Measurements from ENCODE around the gene CD84.
"Not testable (repeated sequence)": the region's sequence is repeated elsewhere in the genome, so short reads cannot be mapped to it uniquely, and the experiment has no call there.

Gene CD84

DNA sequence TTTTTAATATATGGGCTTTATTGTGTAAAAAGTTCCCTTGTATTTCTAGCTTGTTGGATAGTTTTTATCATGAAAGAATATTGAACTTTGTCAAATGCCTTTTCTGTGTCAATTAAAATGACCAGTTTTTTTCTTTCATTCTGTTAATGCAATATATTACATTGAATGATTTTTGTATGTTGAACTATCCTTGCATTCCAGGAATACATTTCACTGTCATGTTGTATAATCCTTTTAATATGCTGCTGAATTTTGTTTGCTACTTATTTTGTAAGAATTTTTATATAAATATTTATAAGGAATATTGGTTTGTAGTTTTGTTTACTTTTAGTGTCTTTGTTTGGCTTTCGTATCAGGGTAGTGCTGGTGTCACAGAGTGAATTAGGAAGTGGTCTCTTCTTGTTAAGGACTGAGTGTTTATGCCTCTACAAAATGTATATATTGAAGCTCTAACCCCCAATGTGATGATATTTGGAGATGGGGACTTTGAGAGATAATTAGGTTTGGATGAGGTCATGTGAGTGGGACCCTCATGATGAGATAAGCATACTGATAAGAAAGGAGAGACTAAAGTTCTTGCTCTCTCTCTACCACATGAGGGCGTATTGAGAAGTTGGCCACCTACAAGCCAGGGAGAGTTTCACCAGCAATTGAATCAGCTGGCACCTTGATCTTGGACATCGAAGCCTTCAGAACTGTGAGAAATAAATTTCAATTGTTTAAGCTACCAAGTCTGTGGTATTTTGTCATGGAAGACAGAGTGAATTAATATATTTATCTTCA, 44.3 kb downstream of the CD84 start:
- TF ChIP-seq, protein P1, sequence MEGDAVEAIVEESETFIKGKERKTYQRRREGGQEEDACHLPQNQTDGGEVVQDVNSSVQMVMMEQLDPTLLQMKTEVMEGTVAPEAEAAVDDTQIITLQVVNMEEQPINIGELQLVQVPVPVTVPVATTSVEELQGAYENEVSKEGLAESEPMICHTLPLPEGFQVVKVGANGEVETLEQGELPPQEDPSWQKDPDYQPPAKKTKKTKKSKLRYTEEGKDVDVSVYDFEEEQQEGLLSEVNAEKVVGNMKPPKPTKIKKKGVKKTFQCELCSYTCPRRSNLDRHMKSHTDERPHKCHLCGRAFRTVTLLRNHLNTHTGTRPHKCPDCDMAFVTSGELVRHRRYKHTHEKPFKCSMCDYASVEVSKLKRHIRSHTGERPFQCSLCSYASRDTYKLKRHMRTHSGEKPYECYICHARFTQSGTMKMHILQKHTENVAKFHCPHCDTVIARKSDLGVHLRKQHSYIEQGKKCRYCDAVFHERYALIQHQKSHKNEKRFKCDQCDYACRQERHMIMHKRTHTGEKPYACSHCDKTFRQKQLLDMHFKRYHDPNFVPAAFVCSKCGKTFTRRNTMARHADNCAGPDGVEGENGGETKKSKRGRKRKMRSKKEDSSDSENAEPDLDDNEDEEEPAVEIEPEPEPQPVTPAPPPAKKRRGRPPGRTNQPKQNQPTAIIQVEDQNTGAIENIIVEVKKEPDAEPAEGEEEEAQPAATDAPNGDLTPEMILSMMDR (conservative IDR thresholded peaks at IDR 0.05; ENCODE audit: low read depth, low read length), result no peak
- no peak overlapping the region for H3K4me3 ChIP-seq (ENCODE audit: low read length)
- no peak for DNase-seq (ENCODE audit: low read depth)

GRCh38 chr1:160532557-160532813, 46.8 kb downstream of the CD84 start:
- not testable (repeated sequence) for DNase-seq (ENCODE audit: low read depth); H3K4me3 ChIP-seq (ENCODE audit: low read length)

DNA sequence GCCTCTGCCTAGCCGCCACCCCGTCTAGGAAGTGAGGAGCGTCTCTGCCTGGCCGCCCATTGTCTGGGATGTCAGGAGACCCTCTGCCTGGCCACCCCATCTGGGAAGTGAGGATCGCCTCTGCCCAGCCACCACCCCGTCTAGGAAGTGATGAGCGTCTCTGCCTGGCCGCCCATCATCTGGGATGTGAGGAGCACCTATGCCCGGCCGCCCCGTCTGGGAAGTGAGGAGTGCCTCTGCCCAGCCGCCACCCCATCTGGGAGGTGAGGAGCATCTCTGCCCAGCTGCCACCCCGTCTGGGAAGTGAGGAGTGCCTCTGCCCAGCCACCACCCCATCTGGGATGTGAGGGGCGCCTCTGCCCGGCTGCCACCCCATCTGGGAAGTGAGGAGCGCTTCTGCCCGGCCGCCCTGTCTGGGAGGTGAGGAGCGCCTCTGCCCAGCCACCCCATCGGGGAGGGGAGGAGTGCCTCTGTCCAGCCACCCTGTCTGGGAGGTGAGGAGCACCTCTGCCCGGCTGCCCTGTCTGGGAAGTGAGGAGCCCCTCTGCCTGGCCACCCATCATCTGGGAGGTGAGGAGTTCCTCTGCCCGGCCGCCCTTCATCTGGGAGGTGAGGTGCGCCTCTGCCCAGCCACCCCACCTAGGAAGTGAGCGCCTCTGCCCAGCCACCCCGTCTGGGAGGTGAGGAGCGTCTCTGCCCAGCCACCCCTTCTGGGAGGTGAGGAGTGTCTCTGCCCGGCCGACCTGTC, 47.3 kb downstream of the CD84 start:
- H3K4me3 ChIP-seq (ENCODE audit: low read length); DNase-seq (ENCODE audit: low read depth): not testable (repeated sequence)

- not testable (repeated sequence) for DNase-seq (ENCODE audit: low read depth); H3K4me3 ChIP-seq (ENCODE audit: low read length)
Measured at GRCh38 chr1:160529401-160529952, 49.8 kb downstream of the CD84 start.

DNA sequence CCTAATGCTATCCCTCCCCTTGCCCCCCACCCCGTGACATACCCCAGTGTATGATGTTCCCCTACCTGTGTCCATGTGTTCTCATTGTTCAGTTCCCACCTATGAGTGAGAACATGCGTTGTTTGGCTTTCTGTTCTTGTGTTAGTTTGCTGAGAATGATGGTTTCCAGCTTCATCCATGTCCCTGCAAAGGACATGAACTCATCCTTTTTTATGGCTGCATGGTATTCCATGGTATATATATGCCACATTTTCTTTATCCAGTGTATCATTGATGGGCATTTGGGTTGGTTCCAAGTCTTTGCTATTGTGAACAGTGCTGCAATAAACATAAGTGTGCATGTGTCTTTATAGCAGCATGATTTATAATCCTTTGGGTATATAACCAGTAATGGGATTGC, 55.5 kb downstream of the CD84 start:
- not testable (repeated sequence) for DNase-seq (ENCODE audit: low read depth); H3K4me3 ChIP-seq (ENCODE audit: low read length)

DNA sequence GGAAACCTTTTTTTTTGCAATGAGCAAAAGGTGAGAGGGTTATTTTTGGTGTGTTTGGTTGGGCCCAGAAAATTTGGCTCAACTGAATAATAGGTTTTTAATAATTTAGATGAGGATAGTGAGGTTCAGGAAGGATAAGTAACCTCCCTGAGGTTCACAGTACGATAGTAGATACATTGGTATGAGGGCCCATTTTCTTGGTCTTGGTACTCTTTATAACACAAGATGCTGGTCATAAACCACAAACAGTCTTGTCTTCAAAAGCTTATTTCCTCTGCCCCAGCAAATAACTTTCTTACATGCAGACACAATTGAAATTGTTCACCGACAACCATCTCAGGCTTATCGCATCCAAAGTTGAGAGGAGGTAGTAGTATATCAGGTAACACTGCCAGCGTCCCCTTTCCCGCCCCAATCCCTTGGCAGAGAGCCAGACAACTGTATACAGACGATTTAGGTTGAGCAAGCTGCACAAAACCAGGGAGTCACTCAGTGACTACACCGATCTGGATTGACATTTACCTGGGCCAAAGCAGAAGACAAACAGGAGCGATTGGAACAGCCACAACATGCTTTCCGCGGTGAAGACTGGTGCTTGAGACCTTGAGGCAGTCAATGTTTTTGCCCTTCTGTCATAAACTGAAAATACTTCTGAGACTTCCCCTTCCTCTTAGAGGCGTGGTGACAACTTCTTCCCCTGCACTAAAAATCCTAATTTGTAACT, 56.5 kb downstream of the CD84 start, which contains the start of gene SLAMF6:
TSS of gene SLAMF6 (minus strand) at position 634 of the 724 bp plus-strand sequence. CDS start at position 571, 63 bp downstream.
- H3K4me3 ChIP-seq (ENCODE audit: low read length), result no peak within 1 kb of the TSS
- TF ChIP-seq, protein P1 (conservative IDR thresholded peaks at IDR 0.05; ENCODE audit: low read depth, low read length), result no peak
- DNase-seq (ENCODE audit: low read depth), result no peak

DNA sequence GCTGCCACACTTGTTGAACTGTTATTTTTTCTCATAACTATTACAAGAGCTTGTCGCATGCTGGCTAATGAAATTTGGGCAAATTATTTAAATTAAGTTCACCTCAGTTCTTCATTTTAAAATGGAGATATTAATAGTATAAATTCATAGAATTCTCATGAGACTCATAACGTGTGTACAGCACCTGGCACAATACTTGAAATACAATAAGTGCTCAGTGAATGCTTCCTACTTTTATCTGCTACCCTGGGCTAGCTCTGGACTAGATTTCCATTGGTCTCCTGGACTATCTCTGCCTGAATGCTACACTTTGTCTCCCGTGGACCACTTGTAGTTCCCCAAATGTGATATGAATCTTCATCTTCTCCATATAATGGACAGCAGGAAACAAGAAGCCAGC, 57.2 kb downstream of the CD84 start:
- H3K4me3 ChIP-seq (ENCODE audit: low read length), result no peak overlapping the region
- TF ChIP-seq, protein P1 (conservative IDR thresholded peaks at IDR 0.05; ENCODE audit: low read depth, low read length), result no peak
- DNase-seq (ENCODE audit: low read depth), result no peak

DNA sequence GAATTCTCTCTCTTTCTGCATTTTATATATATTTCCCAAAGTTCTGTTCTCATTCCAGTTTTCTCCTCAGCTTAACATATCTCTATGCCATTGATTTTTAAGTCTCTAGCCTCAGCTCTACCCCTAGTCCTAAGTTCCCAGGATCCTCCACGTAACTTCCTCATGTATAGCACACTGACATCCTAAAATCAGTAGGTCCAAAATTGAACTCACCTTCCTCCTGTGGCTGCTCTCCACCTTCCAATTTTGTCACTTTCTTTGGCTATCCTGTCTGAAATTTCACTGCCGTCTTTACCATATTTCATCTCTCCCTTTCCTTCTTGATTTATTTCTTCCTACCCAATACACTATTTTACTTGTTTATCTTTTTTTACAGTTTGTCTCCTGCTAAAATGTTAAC, 57.7 kb downstream of the CD84 start:
- TF ChIP-seq, protein P1 (conservative IDR thresholded peaks at IDR 0.05; ENCODE audit: low read depth, low read length), result no peak
- DNase-seq (ENCODE audit: low read depth), result no peak

DNA sequence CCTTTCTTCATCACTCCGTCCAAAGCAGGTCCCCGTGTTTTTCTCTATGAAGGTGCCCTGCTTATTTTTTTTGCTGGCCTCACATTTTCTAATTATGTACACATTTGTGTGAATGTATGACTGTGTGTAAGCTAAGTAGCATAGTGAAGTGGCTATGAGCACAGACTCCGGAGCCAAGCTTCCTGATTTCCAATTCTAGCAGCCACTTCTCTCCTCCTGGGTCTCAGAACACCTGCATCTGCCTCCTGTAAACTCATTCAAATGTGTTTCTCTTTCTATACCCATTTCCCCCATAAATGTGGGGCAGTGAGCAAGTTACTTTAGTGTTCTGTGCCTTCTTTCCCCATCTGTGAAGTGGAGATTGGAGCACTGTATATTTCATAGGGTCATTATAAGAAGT, 58.3 kb downstream of the CD84 start:
- TF ChIP-seq, protein P1 (conservative IDR thresholded peaks at IDR 0.05; ENCODE audit: low read depth, low read length), result no peak
- H3K4me3 ChIP-seq (ENCODE audit: low read length), result no peak overlapping the region
- DNase-seq (ENCODE audit: low read depth), result no peak

More for the DNA sequence above, 57.7 kb downstream of the CD84 start:
- no peak overlapping the region for H3K4me3 ChIP-seq (ENCODE audit: low read length)

All from retinal pigment epithelial cell (primary cell).